GM19455 (cell line): Measurements from ENCODE around the gene SPCS3.
"Not testable (repeated sequence)": the region's sequence is repeated elsewhere in the genome, so short reads cannot be mapped to it uniquely, and the experiment has no call there.

Source experiments
- ATAC-seq: cut with Tn5 transposase; IDR thresholded peaks from one replicate; pipeline ENCODE4 v1.9.1; 2021; ENCODE audit not compliant: unreplicated experiment

SPCS3 gene

DNA sequence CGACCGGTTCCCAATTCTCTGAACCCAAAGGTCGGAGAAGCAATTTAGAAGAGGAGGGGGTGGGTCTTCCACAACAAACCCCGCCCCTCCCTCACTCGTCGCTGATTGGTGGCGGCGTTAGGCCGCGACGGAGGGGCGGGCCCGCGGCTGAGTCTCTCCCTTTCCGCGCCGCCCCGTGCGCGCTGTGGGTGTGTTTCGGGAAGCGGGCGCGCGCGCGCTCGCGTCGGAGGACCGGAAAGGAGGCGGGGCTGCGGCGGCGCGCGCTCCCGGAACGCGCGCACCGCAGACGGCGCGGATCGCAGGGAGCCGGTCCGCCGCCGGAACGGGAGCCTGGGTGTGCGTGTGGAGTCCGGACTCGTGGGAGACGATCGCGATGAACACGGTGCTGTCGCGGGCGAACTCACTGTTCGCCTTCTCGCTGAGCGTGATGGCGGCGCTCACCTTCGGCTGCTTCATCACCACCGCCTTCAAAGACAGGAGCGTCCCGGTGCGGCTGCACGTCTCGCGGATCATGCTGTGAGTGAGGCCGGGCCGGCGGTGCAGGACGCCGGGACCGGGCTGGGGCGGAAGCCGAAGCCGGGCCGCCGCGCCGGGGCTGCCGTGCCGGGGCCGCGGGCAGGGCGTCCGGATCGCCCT lies at the start of gene SPCS3:
SPCS3 (plus strand) TSS at position 263 of the 636 bp plus-strand sequence; CDS start at position 374, 111 bp downstream.
- ATAC-seq: peak; percentile 88

DNA sequence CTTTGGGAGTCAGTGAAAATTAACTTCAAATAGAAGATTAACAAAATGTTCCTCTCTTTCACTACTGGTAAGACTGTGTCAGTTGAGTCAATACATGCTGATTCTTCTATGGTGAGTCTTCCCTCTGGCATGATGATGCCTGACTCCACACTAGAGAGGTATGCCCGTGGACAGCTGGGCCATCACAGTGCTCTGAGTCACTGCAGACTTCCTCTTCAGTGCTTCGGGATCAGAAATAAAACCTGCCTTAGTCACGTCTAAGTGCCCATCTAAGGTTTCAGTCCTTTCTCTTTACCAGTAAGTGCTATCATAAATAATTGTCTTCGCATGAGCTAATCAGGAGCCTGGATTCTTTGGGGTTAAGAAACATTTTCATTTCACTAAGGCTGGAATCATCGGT lies 49.1 kb upstream of the SPCS3 start:
- no peak for ATAC-seq

DNA sequence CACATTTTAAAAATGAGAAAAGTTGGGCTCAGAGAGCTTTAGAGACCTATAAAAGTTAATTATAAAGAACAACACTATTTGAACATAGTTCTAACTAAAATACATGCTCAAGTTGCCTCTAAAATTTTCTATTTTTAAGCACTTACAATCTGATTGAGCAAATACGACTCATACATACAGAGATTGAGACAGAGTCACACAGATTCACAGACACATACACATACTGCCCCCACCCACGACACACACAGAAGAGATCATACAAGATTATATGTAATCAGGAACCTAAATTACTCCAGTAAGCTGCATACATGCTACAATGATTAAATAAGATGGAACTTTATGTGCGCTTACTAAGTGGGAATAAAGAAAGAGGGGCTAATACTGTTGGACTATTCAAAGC lies 48.0 kb upstream of the SPCS3 start:
- no peak for ATAC-seq

DNA sequence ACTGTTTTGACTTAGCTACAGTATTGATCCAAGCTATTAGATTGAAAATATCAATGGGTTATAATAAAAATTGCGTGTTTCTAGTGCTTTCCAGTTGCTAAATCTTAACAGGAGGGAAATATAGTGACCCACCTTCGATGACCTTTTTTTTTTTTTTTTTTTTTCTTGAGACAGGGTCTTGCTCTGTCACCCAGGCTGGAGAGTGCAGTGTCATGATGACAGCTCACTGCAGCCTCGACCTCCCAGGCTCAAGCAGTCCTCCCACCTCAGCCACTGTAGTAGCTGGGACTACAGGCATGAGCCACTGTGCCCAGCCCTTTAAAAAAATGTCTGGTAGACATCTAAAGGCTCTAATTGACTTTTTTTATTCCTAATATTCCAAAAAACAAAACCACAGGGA lies 47.0 kb upstream of the SPCS3 start:
- no peak for ATAC-seq

DNA sequence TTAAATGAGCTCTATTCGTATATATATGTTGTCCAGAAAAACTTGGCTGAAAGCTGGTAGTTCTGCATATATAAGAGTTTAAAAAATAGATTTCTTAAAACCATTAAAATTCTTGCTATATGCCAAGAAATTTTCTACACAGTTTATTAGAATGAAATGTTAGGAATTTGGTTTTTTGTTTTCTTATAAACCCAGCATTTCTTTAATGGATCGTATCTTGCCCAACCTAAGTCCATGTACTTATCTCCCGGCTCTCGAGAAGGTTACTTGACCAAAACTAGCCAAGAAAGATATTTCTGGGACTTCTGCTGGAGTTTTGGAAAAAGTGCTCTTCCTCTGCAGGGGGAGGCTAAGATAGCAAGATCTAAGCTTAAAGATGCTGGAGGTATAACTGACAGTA lies 46.0 kb upstream of the SPCS3 start:
- ATAC-seq: no peak

DNA sequence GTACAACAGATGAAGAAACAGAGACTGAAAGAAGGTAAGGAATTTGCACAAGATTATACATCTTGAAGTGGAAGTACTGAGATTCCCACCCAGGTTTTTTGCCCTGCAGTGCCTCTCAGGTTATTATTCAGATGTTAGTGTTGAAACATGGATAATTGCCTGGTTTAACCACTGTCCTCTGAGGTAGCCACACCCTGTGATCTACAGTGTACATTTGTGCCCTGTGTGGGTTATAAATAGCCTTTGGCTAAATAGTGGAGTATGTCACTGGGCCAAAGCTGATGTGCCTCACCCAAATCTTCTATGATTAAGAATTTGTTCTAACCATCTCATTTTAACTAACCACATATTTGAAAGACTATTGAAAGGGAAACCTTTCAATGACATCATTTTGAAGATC lies 45.3 kb upstream of the SPCS3 start:
- ATAC-seq: no peak

DNA sequence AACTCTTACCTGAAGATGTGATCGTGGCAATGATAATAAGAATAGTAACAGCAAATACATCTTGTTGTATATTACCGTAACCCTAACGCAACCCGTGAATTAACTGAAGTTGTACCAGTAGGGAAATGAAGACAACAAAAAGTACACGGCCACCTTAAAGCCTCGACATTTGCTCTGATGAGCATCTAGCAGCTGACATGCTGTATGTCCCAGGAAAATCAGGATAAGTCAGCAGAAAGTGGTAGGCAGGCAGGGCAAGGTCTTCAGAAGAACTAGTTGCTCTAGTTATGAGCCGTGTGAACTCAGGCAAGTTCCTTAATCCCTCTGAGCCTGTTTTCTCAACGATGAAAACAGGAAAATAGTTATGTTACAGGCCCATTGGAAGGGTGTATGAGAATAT lies 43.1 kb upstream of the SPCS3 start:
- no peak for ATAC-seq

DNA sequence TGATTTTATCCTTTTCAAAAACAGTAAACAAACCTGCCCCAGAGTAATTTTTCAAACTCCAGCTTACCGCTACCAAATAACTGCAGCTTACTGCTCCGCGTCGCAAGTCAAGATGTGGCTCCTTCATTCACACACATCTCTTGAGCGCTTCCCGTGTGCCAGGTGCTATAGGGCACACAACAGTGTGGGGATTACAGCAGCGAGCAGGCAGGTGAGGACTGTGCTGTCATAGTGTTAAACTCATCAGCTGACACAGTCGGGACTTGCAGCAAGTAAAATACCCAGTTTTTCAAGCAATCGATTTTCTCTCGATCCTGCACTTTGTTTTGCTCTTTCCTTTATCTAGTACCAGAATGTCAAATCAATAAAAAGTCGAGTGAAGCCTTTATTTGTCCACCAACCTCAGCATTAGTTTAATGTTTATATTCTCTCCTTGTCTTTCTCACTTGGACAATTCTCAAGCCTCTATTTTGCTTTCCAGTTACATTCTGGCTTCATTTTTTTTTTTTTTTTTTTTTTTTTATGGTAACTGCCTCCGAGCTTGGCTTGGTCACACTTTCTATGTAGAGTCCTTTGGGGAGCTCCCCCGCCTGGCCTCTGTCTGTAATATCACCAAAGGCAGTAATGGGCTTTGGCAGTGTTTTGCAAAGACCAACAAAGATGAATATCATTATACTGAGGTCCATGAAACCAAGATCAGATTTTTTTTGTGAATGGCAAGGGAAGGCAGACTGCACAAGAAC lies 42.4 kb upstream of the SPCS3 start:
- peak; percentile 90 for ATAC-seq

DNA sequence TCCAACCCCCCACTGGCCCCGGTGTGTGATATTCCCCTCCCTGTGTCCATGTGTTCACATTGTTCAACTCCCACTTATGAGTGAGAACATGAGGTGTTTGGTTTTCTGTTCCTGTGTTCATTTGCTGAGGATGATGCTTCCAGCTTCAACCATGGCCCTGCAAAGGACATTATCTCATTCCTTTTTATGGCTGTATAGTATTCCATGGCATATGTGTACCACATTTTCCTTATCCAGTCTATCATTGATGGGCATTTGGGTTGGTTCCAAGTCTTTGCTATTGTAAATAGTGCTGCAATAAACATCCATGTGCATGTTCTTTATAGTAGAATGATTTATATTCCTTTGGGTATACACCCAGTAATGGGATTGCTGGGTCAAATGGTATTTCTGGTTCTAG lies 40.2 kb upstream of the SPCS3 start:
- ATAC-seq: not testable (repeated sequence)

DNA sequence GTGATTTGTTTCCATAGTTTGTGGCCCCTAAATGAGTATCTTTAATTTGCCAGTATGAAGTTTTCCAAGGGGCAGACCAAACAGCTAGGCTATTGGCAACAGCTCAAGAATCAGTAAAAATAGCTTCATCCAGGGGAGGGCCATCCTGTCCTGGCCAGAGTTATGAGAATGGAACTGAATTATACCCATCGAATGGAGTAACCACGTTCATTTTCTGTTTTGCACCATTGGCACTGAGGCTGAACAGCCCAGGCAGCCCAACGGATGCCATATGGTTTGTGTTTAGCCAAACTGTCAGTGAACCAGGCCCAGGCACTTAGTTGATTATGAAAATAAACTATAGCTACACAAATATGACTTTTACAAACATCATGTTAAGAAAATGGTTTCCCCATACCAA lies 33.0 kb upstream of the SPCS3 start:
- no peak for ATAC-seq

DNA sequence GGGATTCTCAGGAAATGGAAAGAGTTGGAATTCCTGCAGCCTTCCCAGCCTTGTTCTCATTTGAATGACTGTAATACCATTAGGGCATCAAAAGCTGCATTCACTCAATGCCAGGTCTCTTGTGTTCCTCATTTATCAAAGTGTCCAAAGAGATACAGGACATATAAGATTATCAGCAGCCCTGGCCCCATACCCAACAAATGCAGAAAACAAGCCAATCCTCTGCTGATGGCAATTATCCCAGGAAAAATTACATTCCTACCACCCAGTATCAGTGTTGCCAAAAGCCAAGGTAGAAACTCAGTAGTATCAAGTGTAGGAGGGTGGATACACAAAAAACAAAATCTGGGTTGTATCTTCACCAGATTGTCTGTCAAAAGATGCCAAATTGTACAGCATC lies 32.2 kb upstream of the SPCS3 start:
- ATAC-seq: no peak

DNA sequence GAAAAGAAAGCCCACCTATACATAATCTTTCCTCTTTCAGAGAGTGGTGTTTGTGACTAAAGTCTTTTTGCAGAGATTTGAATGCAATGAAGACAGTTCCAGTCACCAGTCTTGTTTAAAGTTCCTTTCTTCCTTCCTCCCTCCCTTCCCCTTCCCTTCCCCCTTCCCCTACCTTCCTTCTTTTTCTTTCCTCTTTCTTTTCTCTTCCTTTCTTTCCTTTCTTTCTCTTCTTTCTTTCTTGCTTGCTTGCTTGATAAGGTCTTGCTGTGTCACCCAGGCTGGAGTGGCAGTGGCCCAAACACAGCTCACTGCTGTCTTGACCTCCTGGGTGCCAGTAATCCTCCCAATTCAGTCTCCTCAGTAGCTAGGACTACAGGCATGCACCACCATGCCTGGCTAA lies 31.7 kb upstream of the SPCS3 start:
- no peak for ATAC-seq

DNA sequence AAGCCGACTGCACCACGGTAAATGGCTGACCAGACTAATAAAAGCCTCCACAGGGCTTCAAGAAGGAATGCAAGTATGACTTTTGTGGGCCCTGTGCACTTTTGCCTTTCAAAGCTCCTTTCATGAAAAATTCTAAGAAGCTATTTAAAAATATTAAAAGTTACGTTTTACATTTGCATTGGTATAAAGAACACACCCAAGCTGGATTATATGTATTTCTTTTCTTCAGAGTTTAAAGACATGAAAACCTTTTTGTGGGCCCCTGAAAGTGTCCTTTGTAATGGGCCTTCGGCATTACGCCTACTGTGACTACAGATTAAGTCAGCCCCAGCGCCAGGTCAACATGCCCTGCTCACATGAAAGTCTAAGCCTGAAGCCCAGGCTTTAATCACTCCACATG lies 30.2 kb upstream of the SPCS3 start:
- no peak for ATAC-seq

DNA sequence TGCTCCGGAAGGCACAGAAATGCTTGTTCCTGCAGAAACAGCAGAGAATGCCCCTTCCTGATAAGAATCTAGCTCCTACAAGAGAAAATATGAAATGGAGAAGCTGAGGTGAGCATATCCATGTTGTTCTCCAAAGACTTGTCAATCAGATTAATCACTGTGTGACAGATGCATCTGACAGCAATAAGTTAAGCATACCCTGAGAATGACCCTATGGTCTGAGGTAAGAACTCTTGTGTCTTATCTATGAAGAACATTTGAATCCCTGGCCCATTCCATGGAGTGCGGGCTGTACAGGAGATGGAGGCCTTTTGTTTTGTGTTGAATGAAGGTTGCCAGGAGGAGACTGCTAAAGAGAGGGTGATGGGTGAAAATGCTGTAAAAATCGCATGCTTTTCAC lies 29.2 kb upstream of the SPCS3 start:
- ATAC-seq: no peak

DNA sequence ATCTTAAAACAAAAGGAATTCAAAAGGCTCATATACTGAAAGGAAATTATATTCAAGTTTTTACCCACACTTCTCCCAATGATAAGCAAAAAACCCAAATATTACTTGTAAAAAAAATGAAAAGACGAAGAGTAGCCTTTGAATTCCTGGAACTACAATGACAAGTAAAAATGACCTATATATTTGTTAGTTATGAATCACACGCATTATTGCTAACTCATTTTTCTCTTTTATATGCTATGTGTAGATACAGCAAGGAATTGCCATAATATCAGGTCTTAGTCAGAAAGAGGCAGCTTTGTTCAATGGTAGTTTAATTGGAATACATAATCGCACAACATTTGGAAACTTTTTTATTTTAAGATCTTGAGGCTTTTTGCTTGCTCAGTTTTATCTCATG lies 28.0 kb upstream of the SPCS3 start:
- ATAC-seq: no peak

DNA sequence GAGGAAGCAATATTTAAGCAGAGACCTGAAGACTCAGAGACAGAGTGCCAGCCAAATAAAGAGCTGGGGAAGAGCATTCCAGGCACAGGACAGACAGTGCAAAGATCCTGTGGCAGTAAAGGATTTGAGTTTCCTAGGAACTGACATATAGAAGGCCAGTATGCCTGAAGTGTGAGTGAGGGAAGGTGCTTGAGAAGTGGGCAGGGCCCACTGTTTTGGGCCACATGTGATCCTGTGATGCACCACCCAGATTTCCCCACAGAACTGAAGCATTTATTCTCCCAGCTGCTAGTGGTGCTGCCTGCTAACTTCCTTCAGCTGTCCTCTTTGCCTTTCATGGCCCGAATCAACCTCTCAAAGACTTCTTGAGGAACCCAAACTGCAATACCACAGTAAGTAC lies 26.8 kb upstream of the SPCS3 start:
- no peak for ATAC-seq

DNA sequence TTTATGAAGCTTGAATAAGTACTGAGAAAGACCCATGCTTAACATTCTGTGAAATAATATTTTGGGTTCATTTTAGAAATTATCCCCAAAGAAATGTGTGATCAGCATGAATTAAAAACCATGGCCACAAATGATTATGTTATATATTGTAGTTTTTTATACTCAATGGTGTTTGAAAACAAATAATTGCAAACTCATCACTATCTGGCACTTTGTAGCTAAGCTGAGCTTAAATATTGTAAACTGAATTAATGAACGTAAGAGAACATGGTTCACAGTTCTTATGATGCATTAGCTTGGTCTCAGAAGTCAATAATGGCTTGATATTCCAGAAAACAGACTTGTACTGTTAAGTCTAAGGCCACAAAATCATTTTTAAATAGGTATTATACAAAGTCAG lies 26.1 kb upstream of the SPCS3 start:
- no peak for ATAC-seq

DNA sequence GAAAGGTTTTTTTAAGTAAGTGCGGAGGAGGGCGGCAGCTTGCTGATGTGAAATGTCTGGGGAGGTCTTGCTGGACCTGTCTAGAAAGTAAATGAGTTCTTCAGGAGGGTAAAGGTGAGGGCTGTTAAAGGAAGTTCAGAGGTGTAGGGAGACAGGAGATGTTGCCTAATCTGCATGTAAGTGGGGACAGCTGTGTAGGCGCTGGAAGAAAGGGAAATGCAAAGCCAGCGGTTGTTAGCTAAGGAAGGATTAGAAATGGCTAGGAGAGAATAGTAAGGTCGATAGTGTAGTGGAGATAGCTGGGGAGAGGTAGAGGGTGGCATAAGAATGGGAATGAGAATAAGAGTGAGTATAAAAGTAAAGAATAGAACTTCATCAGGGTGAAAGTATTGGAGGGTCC lies 23.9 kb upstream of the SPCS3 start:
- ATAC-seq: not testable (repeated sequence)

DNA sequence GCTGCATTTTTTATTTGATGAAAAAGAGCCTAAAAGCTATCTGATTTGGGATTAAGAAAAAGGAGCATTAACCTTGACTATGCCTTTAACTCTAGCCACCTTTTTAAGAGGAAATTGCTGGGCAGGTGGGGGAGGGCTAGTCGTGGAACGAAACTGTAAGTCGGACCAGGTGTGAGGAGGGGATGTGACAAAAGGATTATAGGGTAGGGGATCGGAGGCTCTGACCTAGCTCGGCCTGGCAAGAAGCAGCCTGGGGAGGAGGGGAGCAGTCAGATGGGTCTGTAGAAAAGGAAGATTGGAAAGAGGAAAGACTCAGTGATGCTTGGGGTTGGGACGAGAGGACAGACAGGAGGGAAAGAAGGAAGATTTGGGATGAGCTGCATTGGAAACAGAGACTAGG lies 21.1 kb upstream of the SPCS3 start:
- no peak for ATAC-seq

DNA sequence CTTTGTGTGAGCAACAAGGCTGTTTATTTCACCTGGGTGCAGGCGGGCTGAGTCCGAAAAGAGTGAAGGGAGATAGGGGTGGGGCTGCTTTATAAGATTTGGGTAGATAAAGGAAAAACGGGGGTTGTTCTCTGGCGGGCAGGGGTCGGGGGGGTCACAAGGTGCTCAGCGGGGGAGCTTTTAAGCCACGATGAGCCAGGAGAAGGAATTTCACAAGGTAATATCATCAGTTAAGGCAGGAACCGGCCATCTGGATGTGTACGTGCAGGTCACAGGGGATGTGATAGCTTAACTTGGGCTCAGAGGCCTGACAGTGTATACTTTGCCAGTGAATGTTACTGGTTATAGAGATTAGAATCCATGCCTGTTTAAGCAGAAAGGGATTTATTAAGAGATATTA lies 19.7 kb upstream of the SPCS3 start:
- no peak for ATAC-seq

DNA sequence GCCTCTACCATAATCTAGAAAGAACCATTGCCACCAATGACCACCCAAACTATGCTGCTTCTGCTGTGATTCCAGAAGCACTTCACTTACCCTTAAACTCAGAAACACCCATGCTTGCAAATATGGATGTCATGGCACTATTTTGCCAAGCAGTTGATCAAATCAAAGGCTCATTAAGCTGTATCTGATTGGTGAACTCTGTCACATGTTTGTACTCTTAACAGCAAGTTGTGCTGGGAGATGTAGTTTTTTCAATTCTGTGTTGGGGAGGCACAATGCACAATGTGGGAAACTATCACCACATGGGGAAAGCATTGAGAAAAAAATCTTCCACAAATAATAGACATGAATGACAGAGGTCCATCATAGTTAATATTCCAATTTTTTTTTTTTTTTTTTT lies 19.2 kb upstream of the SPCS3 start:
- no peak for ATAC-seq

DNA sequence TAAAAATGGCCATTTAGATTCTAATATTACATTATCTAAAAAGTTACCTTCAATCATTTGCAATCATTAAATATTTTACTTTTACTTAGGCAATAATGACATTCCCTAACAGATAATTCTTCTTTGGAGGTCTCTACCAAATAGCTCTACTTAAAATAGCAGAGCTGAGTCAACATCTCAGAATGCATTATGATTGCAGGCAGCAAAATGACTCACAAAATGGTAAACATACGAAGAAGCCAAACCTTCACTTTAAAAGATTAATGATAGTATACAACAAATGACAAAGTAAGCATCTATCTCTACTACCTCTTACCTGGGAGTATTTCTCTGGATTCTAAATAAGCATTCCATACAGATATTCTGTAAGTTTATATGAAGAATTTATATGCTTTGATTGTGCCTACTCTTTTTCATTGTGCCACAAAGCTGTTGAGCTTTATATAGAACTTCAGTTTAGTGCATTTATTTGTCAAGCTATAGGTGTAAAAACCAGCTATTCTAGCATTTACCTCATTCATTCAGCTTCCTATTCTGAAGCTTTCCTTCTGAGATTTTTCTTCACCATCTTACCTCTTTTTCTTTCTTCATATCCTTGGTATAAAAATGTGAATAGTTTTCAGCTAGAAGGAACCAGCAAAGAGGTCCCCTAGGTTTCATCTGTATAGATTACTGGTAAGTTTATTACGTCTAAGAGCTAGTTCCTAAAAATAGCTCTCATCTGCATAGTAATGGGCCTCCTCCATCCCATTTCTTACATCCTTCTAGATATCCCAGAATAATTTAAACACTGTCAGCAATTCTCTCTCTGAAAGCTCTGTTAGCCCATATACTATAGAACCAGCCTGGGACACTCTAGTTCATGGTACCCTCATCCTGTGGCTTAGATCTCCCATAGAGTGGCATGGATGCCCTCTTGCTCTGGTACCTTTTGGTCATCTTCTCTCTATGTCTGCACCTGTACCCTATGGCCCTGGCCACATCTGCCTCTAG lies 17.2 kb upstream of the SPCS3 start:
- ATAC-seq: no peak
